ENCODE measurements around the gene PHACTR1. TPM values are rescaled to one million over a fixed set of nuclear protein-coding genes. Genes with fewer than 3 reads are reported as not detected.
A peak's percentile ranks its signal among the peaks of the same experiment; 100 is the strongest.

Gene PHACTR1
- total RNA-seq, 6 experiments from 2014 or later, result 0.20 to 3.5 (median 0.93) TPM

DNA sequence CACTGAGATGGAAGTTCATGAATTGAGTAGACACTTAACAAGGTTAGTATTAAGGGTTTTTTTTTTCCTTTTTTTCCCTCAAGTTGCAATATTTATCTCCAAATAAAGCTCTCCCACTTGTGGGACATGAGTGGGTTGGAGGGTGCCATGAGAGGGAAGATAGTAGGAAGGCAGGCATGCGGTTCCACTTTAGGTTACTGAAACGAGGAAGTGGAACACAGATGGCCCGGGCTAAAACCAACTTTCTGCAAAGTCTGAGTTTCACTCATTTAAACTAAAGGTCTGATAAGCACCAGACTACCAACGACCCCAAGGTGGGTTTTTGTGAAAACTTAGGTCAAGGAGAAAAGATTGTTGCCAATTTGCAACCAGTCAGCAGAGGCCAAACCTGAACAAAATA is 569.6 kb downstream of the PHACTR1 start:
- H3K36me3 ChIP-seq, result no peaks in the 10 kb centered on the region
- no peaks in the 10 kb centered on the region for H3K27me3 ChIP-seq
- peak in 1 of 4 donors; percentile 24 for ATAC-seq
- DNase-seq, result peak in 1 of 3 donors; percentile 18
- peaks cover 0 to 11% (median 0%) of the 10 kb centered on the region in 4 donors for H3K4me1 ChIP-seq
- H3K4me3 ChIP-seq, result no peak overlapping the region
- H3K9me3 ChIP-seq, result no peaks in the 10 kb centered on the region
- H3K27ac ChIP-seq, result no peak overlapping the region
- intact Hi-C loops (cut with DNase I), result no loop called here
- 51% methylated on average over 4 of the region's 4 CpGs for WGBS (ENCODE audit: insufficient coverage, low coverage, low lambda C conversion rate, missing lambda C conversion rate)
- no peak for TF ChIP-seq POLR2A (IDR thresholded peaks at IDR 0.05)
- TF ChIP-seq, protein P1, sequence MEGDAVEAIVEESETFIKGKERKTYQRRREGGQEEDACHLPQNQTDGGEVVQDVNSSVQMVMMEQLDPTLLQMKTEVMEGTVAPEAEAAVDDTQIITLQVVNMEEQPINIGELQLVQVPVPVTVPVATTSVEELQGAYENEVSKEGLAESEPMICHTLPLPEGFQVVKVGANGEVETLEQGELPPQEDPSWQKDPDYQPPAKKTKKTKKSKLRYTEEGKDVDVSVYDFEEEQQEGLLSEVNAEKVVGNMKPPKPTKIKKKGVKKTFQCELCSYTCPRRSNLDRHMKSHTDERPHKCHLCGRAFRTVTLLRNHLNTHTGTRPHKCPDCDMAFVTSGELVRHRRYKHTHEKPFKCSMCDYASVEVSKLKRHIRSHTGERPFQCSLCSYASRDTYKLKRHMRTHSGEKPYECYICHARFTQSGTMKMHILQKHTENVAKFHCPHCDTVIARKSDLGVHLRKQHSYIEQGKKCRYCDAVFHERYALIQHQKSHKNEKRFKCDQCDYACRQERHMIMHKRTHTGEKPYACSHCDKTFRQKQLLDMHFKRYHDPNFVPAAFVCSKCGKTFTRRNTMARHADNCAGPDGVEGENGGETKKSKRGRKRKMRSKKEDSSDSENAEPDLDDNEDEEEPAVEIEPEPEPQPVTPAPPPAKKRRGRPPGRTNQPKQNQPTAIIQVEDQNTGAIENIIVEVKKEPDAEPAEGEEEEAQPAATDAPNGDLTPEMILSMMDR (IDR thresholded peaks at IDR 0.05), result no peak

DNA sequence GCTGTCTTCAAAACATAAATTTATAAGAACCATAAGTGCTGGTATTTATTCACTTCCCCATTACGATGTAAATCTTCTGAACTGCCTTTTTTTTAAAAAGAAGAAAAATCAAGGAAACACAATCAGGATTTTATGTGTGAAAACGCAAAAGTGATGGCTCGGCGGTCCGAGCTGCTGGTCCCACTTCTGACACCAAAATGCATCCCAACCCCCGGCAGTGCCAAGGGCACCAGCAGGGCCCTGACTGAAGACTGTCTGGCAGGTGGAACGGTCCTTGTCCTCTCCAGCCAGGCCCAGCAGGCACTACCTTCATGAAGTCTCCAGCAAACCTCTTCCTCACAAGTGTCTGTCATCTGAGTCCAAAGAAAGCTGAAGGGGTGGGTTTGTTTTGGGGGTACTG is 570.5 kb downstream of the PHACTR1 start:
- no peak overlapping the region for H3K27ac ChIP-seq
- intact Hi-C loops (cut with DNase I), result no loop called here
- DNase-seq (peak in 1 of 3 donors; percentile 30), ATAC-seq (no peak)
- H3K4me1 ChIP-seq, result peaks cover 0 to 11% (median 0%) of the 10 kb centered on the region in 4 donors
- 89% methylated on average over 6 of the region's 7 CpGs for WGBS (ENCODE audit: insufficient coverage, low coverage, low lambda C conversion rate, missing lambda C conversion rate)
- no peaks in the 10 kb centered on the region for H3K9me3 ChIP-seq
- no peaks in the 10 kb centered on the region for H3K36me3 ChIP-seq
- TF ChIP-seq POLR2A (IDR thresholded peaks at IDR 0.05), result no peak
- TF ChIP-seq, protein P1 (IDR thresholded peaks at IDR 0.05), result no peak
- H3K4me3 ChIP-seq, result no peak overlapping the region
- no peaks in the 10 kb centered on the region for H3K27me3 ChIP-seq

DNA sequence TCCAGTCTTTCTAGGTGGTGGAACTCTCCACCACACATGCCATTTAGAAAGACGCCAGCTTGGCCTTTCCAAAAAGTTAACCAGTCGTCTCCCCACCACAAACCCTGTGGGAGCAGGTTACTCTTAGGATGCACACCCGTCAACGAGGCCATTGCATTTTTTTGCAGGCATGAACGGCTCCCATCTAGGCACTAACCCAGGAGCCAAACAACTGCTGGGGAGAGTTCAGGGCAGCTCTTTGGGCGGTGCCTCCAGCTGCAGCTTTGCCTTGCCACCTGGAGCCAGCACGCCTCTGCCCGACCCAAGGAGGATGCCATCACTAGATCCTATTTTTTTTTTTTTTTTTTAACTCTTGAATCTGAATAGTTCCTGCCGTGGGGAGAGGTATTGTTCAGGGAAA is 571.9 kb downstream of the PHACTR1 start:
- TF ChIP-seq, protein P1 (IDR thresholded peaks at IDR 0.05), result no peak
- TF ChIP-seq POLR2A (IDR thresholded peaks at IDR 0.05), result no peak
- intact Hi-C loops (cut with DNase I), result no loop called here
- Histone ChIP-seq H3K9me3 (no peaks in the 10 kb centered on the region), H3K27me3 (no peaks in the 10 kb centered on the region), H3K4me1 (peaks cover 0 to 11% (median 0%) of the 10 kb centered on the region in 4 donors), H3K4me3 (no peak overlapping the region), H3K27ac (no peak overlapping the region), H3K36me3 (no peaks in the 10 kb centered on the region)
- WGBS (ENCODE audit: insufficient coverage, low coverage, low lambda C conversion rate, missing lambda C conversion rate), result 94% methylated on average over 7 of the region's 9 CpGs
- DNase-seq (peak in 1 of 3 donors; percentile 26), ATAC-seq (no peak)

DNA sequence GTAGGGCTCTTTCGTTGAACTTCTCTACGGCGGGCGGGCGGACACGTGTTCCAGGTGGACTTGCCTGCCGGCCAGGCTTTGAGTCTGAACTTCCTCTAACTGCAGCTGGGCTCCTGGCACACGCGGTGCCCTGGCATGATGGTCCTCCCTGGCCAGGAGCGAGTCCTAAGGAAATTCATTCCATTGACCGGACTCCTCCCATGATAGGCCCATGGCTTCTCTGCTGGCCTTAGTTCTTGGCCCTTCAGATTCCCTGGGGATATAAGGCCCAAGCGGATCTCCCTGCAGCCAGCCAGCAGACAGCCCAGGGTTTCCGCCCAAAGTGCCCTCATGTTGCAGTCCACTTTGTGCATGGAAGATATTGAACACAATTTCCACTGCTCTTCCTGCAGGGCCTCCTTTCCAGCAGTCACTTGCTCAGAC is 572.4 kb downstream of the PHACTR1 start:
- H3K27me3 ChIP-seq, result no peaks in the 10 kb centered on the region
- H3K9me3 ChIP-seq, result no peaks in the 10 kb centered on the region
- TF ChIP-seq, protein P1 (IDR thresholded peaks at IDR 0.05), result no peak
- TF ChIP-seq POLR2A (IDR thresholded peaks at IDR 0.05), result no peak
- ATAC-seq (no peak), DNase-seq (peak in 1 of 3 donors; percentile 37)
- no peak overlapping the region for H3K27ac ChIP-seq
- peaks cover 0 to 3% (median 0%) of the 10 kb centered on the region in 4 donors for H3K36me3 ChIP-seq
- peaks cover 0 to 11% (median 0%) of the 10 kb centered on the region in 4 donors for H3K4me1 ChIP-seq
- intact Hi-C loops (cut with DNase I), result no loop called here
- H3K4me3 ChIP-seq, result no peak overlapping the region
- WGBS (ENCODE audit: insufficient coverage, low coverage, low lambda C conversion rate, missing lambda C conversion rate), result 86% methylated on average over 8 of the region's 13 CpGs
